Fibroblast of lung (primary cell): ENCODE data around the gene NBEAL1. TPM values are rescaled to one million over a fixed set of nuclear protein-coding genes. Genes with fewer than 3 reads are reported as not detected.

Source experiments
- DNase-seq, 2 donors: peaks; one replicate each; pipeline versions ENCODE4 v3.0.0 to v3.0.0-alpha.2; 2010; ENCODE audit warnings: low read depth in 2 of 2
- H2AFZ ChIP-seq: 2 replicates; pipeline ENCODE4 v1.5.1; 2012; ENCODE audit warnings: low read length, control low read depth, inconsistent platforms
- H3K27ac ChIP-seq: 2 replicates; pipeline ENCODE4 v1.5.1; 2011; ENCODE audit warnings: low read length, control low read depth; ENCODE audit not compliant: insufficient read depth
- H3K27me3 ChIP-seq: 2 replicates; pipeline ENCODE4 v1.5.1; 2011; ENCODE audit warnings: mild to moderate bottlenecking, low read length; ENCODE audit not compliant: control insufficient read depth, insufficient read depth
- H3K36me3 ChIP-seq: 2 replicates; pipeline ENCODE4 v1.5.1; 2011; ENCODE audit warnings: low read length; ENCODE audit not compliant: control insufficient read depth, insufficient read depth
- H3K4me1 ChIP-seq: 2 replicates; pipeline ENCODE4 v1.5.1; 2011; ENCODE audit warnings: low read length; ENCODE audit not compliant: control insufficient read depth, insufficient read depth; ENCODE audit errors: extremely low read depth
- H3K4me2 ChIP-seq: 2 replicates; pipeline ENCODE4 v1.5.1; 2011; ENCODE audit warnings: low read length, control low read depth; ENCODE audit not compliant: insufficient read depth; ENCODE audit errors: extremely low read depth
- H3K4me3 ChIP-seq, 4 experiments: fragments of 200-600 bp in 1 of 4; sonication (generic) in 1 of 4; replicated peaks in 1 of 4; 2 replicates each; pipeline ENCODE4 v1.5.1; 2011 to 2016; ENCODE audit warnings: low read length in 4 of 4, low read depth in 3 of 4, mild to moderate bottlenecking in 3 of 4, control low read depth in 2 of 4, inconsistent platforms in 1 of 4, mixed read lengths in 1 of 4; ENCODE audit not compliant: insufficient read depth in 1 of 4; ENCODE audit errors: control extremely low read depth in 1 of 4
- H3K79me2 ChIP-seq: 2 replicates; pipeline ENCODE4 v1.5.1; 2012; ENCODE audit warnings: mild to moderate bottlenecking, low read length, inconsistent platforms; ENCODE audit not compliant: control insufficient read depth, insufficient read depth
- H3K9ac ChIP-seq: 2 replicates; pipeline ENCODE4 v1.5.1; 2011; ENCODE audit warnings: mild to moderate bottlenecking, low read length, control low read depth; ENCODE audit not compliant: insufficient read depth
- H3K9me3 ChIP-seq: 2 replicates; pipeline ENCODE4 v1.5.1; 2012; ENCODE audit warnings: low read depth, low read length; ENCODE audit not compliant: control insufficient read depth, insufficient read depth
- H4K20me1 ChIP-seq: 2 replicates; pipeline ENCODE4 v1.5.1; 2011; ENCODE audit warnings: low read length; ENCODE audit not compliant: control insufficient read depth, insufficient read depth; ENCODE audit errors: extremely low read depth
- EZH2 ChIP-seq: IDR thresholded peaks from 2 replicates; pipeline ENCODE4 v1.5.1; 2012; ENCODE audit warnings: low read length, control low read depth, mild to moderate bottlenecking; ENCODE audit errors: missing control alignments
- polyA plus RNA-seq, 2 donors: library from polyadenylated mRNA; depleted of rRNA in 1 of 2; stranded (reverse) in 1 of 2; unstranded in 1 of 2; fragments of >200 nt; gene quantifications; 2 replicates each; pipeline ENCODE4 v1.2.1, GENCODE V29; 2011 to 2012; ENCODE audit warnings: missing spikeins in 1 of 2
- total RNA-seq: library from RNA; depleted of rRNA; stranded (reverse); fragments of >200 nt; gene quantifications from 2 replicates; pipeline ENCODE4 v1.2.1, GENCODE V29; 2014
- TF ChIP-seq, protein P1 (sequence below), 2 donors: IDR thresholded peaks in 1 of 2; conservative IDR thresholded peaks in 1 of 2; 1 replicate in 1 of 2; 2 replicates in 1 of 2; pipeline ENCODE4 v1.5.1; 2011 to 2012; ENCODE audit warnings: low read length in 2 of 2, control low read depth in 1 of 2, inconsistent platforms in 1 of 2, low read depth in 1 of 2, mild to moderate bottlenecking in 1 of 2

NBEAL1 gene
- total and polyA plus RNA-seq, 2 donors (not counting 1 experiment from before 2014, with no cell fraction given), result 14.8 to 55.7 TPM

DNA sequence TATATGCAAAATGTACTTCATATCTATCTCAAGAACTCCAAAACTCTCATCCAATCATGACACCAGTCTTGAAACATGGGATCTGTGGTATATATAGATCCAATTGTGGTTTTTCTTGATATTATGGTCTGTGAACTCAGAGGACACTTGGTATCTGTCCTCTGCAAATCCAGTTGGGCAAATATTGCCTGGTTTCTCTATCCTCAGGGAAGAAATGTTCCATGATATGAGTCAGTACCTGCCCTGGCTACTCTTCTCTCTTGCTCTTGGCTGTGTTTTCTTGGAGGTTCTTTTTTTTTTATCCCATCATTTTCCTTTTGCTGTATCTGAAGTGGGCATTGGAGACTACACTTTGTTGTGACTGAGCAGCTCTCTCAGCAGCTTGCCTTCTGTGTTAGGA, 10.9 kb downstream of the NBEAL1 start:
- peak in 1 of 2 donors; percentile 15 for DNase-seq
- Histone ChIP-seq H4K20me1 (no peaks in the 10 kb centered on the region), H3K4me3 (no peak overlapping the region), H3K9ac (no peak overlapping the region), H3K27ac (no peak overlapping the region), H3K27me3 (no peaks in the 10 kb centered on the region), H3K9me3 (no peaks in the 10 kb centered on the region), H3K4me2 (no peak overlapping the region), H3K36me3 (no peaks in the 10 kb centered on the region), H2AFZ (no peak overlapping the region), H3K79me2 (peaks cover 22% of the 10 kb centered on the region), H3K4me1 (no peaks in the 10 kb centered on the region)
- TF ChIP-seq, protein P1, sequence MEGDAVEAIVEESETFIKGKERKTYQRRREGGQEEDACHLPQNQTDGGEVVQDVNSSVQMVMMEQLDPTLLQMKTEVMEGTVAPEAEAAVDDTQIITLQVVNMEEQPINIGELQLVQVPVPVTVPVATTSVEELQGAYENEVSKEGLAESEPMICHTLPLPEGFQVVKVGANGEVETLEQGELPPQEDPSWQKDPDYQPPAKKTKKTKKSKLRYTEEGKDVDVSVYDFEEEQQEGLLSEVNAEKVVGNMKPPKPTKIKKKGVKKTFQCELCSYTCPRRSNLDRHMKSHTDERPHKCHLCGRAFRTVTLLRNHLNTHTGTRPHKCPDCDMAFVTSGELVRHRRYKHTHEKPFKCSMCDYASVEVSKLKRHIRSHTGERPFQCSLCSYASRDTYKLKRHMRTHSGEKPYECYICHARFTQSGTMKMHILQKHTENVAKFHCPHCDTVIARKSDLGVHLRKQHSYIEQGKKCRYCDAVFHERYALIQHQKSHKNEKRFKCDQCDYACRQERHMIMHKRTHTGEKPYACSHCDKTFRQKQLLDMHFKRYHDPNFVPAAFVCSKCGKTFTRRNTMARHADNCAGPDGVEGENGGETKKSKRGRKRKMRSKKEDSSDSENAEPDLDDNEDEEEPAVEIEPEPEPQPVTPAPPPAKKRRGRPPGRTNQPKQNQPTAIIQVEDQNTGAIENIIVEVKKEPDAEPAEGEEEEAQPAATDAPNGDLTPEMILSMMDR (conservative IDR thresholded peaks at IDR 0.05 in 1 of 2, IDR thresholded peaks at IDR 0.05 in 1 of 2; ENCODE audit: low read depth in 1 of 2, low read length in 2 of 2), result no peak
- TF ChIP-seq EZH2, result no peak

DNA sequence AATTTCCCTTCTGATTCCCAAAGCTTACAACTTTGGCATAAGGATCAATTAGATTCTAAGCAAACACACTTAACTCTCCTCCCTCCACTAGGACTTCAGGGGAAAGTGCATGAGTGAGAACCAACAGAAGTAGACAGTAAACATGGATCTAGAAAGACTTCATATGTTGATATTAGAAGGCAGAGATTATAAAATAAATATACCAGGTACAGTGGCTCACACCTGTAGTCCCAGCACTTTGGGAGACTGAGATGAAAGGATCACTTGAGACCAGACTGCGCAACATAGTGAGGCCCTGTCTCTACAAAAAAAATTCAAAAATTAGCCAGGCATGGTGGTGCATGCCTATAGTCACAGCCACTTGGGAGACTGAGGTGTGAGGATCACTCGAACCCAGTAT, 15.9 kb downstream of the NBEAL1 start:
- H3K4me3 ChIP-seq, result no peak overlapping the region
- TF ChIP-seq, protein P1 (conservative IDR thresholded peaks at IDR 0.05 in 1 of 2, IDR thresholded peaks at IDR 0.05 in 1 of 2; ENCODE audit: low read depth in 1 of 2, low read length in 2 of 2), result no peak
- TF ChIP-seq EZH2, result no peak
- no peak overlapping the region for H2AFZ ChIP-seq
- no peaks in the 10 kb centered on the region for H3K4me1 ChIP-seq
- no peak for DNase-seq
- no peak overlapping the region for H3K9ac ChIP-seq
- H3K79me2 ChIP-seq, result peaks cover 15% of the 10 kb centered on the region
- H3K4me2 ChIP-seq, result no peak overlapping the region
- no peaks in the 10 kb centered on the region for H3K36me3 ChIP-seq
- H3K9me3 ChIP-seq, result no peaks in the 10 kb centered on the region
- no peak overlapping the region for H3K27ac ChIP-seq
- H4K20me1 ChIP-seq, result no peaks in the 10 kb centered on the region
- no peaks in the 10 kb centered on the region for H3K27me3 ChIP-seq

- Histone ChIP-seq H3K4me2 (no peak overlapping the region), H3K27ac (no peak overlapping the region), H3K4me1 (no peaks in the 10 kb centered on the region), H4K20me1 (no peaks in the 10 kb centered on the region), H3K27me3 (no peaks in the 10 kb centered on the region), H3K9ac (no peak overlapping the region), H3K4me3 (no peak overlapping the region), H2AFZ (no peak overlapping the region), H3K79me2 (peaks cover 10% of the 10 kb centered on the region), H3K9me3 (no peaks in the 10 kb centered on the region), H3K36me3 (no peaks in the 10 kb centered on the region)
- TF ChIP-seq, protein P1 (conservative IDR thresholded peaks at IDR 0.05 in 1 of 2, IDR thresholded peaks at IDR 0.05 in 1 of 2; ENCODE audit: low read depth in 1 of 2, low read length in 2 of 2), result no peak
- TF ChIP-seq EZH2, result no peak
- no peak for DNase-seq
Observed at GRCh38 chr2:203030991-203031390, 16.3 kb downstream of the NBEAL1 start.
